D341Med (cell line): ENCODE results near the gene ELP6.
A peak's percentile ranks its signal among the peaks of the same experiment; 100 is the strongest.
"Not testable (repeated sequence)": the region's sequence is repeated elsewhere in the genome, so short reads cannot be mapped to it uniquely, and the experiment has no call there.

Experiments used
- DNase-seq: peaks from one replicate; pipeline ENCODE4 v3.0.0; 2012; ENCODE audit warnings: low spot score

ELP6 gene

DNA sequence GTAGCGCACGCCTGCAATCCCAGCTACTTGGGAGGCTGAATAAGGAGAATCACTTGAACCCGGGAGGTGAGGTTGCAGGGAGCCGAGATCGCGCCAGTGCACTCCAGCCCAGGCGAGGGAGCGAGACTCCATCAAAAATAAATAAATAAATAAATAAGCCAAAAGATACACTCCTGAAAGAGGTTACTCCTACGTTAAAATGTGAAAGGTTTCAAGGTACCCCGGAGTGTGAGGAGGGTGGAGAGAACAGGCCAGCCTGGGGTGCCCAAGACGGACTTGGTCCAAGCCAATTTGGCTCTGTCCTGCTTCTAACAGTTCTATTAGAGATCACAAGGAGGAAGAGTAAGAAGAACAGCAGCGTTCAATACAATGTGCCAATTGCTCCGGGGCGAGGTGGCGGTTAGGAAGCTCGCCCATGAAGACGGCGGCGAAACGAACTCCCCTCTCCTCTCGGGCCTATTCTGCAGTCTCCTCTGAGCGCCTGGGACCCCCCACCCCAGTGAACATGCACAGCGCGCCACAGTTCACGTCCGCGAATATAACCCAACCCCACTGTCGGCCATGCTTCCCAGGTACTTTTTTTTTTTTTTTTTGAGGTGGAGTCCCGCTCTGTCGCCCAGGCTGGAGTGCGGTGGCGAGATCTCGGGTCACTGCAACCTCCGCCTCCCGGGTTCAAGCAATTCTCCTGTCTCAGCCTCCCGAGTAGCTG is 942 bp downstream of the ELP6 start:
- peak; percentile 46 for DNase-seq

GRCh38 chr3:47505267-47505666 is 8.2 kb downstream of the ELP6 start:
- not testable (repeated sequence) for DNase-seq

- no peak for DNase-seq
These were observed 9.4 kb downstream of the ELP6 start for GRCh38 chr3:47504113-47504512.

GRCh38 chr3:47503033-47503432 is 10.5 kb downstream of the ELP6 start:
- DNase-seq: no peak

GRCh38 chr3:47496892-47497291 is 16.6 kb downstream of the ELP6 start:
- no peak for DNase-seq

DNA sequence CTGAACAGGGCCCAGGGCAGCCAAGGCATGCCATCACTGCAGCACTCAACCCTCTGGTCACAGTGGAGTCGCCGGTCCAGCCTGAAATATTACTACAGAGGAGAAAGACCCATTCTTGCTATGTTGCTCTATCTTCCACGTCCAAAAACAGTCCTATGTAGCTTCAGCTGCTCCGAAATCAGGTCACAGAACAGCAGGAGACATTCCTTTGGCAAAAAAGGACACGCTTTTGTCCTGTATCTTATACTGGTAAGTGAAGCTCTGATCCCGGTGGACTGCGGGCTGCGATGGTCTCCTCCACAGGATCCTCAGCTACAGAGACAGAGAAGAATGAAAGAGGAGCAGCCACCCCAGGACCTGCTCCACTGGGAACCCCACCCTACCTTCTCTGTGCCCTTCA is 17.6 kb downstream of the ELP6 start:
- no peak for DNase-seq

DNA sequence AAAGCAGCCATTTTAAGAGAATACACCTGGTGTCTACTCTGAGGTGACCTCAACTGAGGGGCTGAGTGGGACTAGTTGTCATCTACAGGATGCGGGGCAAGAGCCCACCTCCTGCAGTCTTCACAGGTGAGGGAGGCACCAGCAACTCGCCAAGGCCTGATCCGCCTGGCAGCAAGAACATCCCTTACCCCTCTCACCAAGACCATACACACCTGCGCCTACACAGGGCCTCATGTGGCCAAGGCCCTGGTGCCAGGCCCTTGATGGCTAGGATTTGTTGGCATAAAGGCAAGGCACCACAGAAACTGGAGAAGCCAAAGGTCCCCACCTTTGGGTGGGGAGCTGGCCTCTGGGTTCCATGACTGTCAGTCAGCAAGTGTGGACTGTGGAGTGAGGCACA is 18.4 kb downstream of the ELP6 start:
- no peak for DNase-seq

- no peak for DNase-seq
These were observed 21.7 kb downstream of the ELP6 start for GRCh38 chr3:47491777-47492176.

DNA sequence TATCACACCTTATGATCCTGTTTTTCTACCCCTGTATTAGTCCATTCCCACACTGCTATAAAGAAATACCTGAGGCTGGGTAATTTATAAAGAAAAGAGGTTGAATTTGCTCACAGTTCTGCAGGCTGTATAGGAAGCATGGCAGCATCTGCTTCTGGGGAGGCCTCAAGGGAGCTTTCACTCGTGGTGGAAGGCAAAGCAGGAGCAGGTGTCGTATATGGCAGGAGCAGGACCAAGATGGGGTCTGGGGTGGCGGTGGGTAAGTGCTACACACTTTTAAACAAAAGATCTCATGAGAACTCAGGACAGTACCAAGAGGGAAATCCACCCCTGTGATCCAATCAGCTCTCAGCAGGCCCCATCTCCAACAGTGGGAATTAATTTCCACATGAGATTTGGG is 22.3 kb downstream of the ELP6 start:
- DNase-seq: no peak

GRCh38 chr3:47487265-47487664 is 26.2 kb downstream of the ELP6 start:
- no peak for DNase-seq

GRCh38 chr3:47485812-47486211 is 27.7 kb downstream of the ELP6 start:
- DNase-seq: no peak

GRCh38 chr3:47482366-47482765 is 31.1 kb downstream of the ELP6 start:
- no peak for DNase-seq

GRCh38 chr3:47481763-47482162 is 31.7 kb downstream of the ELP6 start:
- DNase-seq: not testable (repeated sequence)

DNA sequence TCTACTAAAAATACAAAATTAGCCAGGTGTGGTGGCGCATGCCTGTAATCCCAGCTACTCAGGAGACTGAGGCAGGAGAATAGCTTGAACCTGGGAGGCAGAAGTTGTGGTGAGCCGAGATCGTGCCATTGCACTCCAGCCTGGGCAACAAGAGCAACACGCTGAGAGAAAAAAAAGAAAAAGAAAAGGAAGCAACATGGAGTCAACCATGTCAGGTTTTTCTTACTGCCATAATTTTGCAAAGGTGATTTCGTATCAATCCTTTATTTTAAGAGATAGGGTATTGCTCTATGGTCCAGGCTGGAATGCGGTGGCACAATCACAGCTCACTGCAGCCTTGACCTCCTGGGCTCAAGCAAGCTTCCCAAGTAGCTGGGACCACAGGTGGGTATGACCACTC is 33.2 kb downstream of the ELP6 start:
- not testable (repeated sequence) for DNase-seq

DNA sequence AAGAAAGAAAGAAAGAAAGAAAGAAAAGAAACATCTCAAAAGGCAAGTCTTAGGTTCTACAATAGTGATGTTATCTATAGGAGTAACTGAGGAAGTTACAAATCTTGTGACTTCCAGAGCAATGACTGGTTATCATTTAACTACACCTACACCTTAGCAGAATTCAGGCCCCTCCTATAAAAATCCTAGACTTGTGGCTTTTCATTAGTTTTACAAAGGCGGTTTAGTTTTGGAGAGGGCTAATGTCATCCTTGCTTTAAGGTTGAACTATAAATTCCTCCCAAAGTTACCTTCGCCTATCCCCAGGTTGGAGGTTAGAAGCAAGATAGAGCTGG is 33.7 kb downstream of the ELP6 start:
- DNase-seq: no peak

GRCh38 chr3:47478022-47478421 is 35.5 kb downstream of the ELP6 start:
- DNase-seq: no peak

- DNase-seq: no peak
These were observed 36.8 kb downstream of the ELP6 start for GRCh38 chr3:47476644-47477199.

- no peak for DNase-seq
These were observed 37.2 kb downstream of the ELP6 start for GRCh38 chr3:47476330-47476626.

DNA sequence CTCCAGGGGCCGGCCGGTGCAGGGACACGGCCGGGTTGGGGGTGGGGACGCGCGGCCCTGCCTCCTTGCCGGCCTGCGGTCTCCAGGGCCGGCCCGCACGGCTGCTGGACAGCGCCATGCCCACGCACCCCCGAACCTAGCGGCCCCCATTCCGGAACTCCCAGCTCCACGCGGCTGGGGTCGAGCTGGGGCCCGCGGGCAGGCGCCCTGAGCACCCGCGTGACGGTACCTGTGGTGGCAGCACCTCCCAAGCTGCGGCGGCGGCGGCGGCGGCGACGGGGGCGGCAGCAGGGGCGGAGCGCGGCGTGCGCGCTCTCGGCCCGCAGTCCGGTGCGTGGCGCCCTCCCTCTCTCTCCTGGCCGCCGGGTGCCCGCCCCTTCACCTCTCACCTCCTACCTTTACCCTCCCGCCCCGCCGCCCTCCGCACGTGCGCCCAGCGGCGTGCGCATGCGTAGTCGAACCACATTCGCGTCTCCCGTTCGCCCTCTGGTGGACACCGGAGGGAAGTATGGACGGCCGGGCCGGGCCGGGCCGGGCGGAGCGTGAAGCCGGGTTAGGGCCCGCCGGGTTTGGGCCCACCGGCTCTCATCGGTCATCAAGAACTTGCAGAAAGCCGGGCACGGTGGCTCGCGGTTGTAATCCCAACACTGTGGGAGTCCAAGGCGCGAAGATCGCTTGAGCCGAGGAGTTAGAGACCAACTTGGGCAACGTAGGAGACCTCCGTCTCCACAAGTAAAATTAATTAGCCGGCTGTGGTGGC is 37.8 kb downstream of the ELP6 start, which contains the start of gene SCAP:
SCAP (minus strand) TSS at position 372 of the 760 bp plus-strand sequence. CDS start 32,948 bp downstream, outside the sequence.
- DNase-seq: peak; percentile 97

DNA sequence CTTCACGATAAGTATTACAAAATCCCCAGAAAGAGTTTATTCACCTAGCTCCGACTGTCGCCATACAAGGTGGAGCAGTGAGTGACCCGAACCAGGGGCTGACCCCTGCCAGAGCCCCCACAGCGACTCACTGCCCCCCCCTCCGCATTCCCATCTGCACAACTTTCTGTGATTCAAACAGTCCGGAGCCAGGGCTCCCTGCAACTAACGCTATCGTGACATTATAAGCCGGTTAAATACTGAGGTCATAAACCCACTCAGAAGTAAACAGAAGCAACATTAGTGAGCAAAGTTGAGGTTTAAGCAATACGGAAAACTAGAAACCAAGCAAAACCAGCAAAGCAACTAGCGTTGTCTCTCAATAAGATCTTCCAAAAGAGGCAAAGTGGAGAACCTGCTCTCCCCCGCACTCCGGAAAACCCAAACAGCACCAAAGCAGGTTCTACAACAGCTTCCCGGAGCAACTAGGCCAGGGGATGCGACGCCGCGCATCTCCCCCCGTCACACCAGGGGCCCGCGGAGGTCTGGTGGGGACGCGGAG is 38.4 kb downstream of the ELP6 start:
- no peak for DNase-seq

- DNase-seq: no peak
These were observed 40.1 kb downstream of the ELP6 start for GRCh38 chr3:47473391-47473790.

DNA sequence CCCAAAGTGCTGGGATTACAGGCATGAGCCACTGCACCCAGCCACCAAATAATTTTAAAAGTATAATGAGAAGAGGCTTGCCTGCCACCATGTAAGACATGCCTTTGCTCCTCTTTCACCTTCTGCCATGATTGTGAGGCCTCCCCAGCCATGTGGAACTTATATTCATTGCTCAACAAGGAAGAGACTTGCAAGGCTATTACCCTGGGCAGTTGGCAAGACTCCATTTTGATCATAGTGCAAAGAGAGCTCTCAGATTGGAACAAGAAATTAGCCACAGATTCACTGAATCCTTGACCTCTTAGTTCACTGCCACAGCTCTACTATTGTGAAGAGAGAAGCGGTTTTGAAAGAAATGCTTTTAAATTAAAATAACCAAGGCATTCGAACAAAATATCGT is 43.9 kb downstream of the ELP6 start:
- no peak for DNase-seq

- DNase-seq: not testable (repeated sequence)
These were observed 45.2 kb downstream of the ELP6 start for GRCh38 chr3:47468315-47468714.
